Colonic mucosa (tissue), 4 donors: Measurements from ENCODE around the gene CD55. TPM values are rescaled to one million over a fixed set of nuclear protein-coding genes. Genes with fewer than 3 reads are reported as not detected.

Source experiments
- DNase-seq: peaks from one replicate; pipeline ENCODE4 v3.0.0-alpha.2; 2020
- H3K27ac ChIP-seq: fragments of 200-600 bp; one replicate; pipeline ENCODE4 v1.8.0; 2021
- H3K27me3 ChIP-seq: fragments of 200-600 bp; one replicate; pipeline ENCODE4 v1.8.0; 2021
- H3K36me3 ChIP-seq: fragments of 200-600 bp; one replicate; pipeline ENCODE4 v1.8.0; 2021
- H3K4me1 ChIP-seq: fragments of 200-600 bp; one replicate; pipeline ENCODE4 v1.8.0; 2021; ENCODE audit warnings: mild to moderate bottlenecking
- H3K4me3 ChIP-seq: fragments of 200-600 bp; one replicate; pipeline ENCODE4 v1.8.0; 2021
- H3K9ac ChIP-seq, 2 donors: one replicate each; pipeline ENCODE4 v1.7.0; 2013; ENCODE audit warnings: control low read depth in 2 of 2, low read depth in 2 of 2, low read length in 2 of 2
- H3K9me3 ChIP-seq: fragments of 200-600 bp; one replicate; pipeline ENCODE4 v1.8.0; 2021
- intact Hi-C: fragments of 100-400 bp; cut with DNase I; formaldehyde crosslinking; loops from one replicate; pipeline ENCODE4 v1.14.1; 2022
- total RNA-seq, 2 donors: library from RNA; stranded (reverse); fragmentation: NEBNext Ultra II Directional in 1 of 2; extraction: Animal tissue kit (Norgen Biotek cat#: 25700) in 1 of 2; gene quantifications; one replicate each; pipeline ENCODE4 v1.2.1, GENCODE V29; 2021
- TF ChIP-seq, protein P1 (sequence below): fragments of 200-600 bp; IDR thresholded peaks from one replicate; pipeline ENCODE4 v1.8.0; 2022; ENCODE audit warnings: antibody characterized with exemption, mild to moderate bottlenecking
- donor health status: healthy.
- donor health status: DM: no; HTN: no; CAD: no.
- donor health status: DM: no; HTN: no; CAD: no.

Gene CD55
- total RNA-seq, 2 donors from 2014 or later: 49.4 to 70.7 TPM

- no peak overlapping the region for H3K27ac ChIP-seq
- peaks cover 3% of the 10 kb centered on the region for H3K4me1 ChIP-seq
- no peaks in the 10 kb centered on the region for H3K9me3 ChIP-seq
- DNase-seq: no peak
- no peaks in the 10 kb centered on the region for H3K36me3 ChIP-seq
- TF ChIP-seq, protein P1, sequence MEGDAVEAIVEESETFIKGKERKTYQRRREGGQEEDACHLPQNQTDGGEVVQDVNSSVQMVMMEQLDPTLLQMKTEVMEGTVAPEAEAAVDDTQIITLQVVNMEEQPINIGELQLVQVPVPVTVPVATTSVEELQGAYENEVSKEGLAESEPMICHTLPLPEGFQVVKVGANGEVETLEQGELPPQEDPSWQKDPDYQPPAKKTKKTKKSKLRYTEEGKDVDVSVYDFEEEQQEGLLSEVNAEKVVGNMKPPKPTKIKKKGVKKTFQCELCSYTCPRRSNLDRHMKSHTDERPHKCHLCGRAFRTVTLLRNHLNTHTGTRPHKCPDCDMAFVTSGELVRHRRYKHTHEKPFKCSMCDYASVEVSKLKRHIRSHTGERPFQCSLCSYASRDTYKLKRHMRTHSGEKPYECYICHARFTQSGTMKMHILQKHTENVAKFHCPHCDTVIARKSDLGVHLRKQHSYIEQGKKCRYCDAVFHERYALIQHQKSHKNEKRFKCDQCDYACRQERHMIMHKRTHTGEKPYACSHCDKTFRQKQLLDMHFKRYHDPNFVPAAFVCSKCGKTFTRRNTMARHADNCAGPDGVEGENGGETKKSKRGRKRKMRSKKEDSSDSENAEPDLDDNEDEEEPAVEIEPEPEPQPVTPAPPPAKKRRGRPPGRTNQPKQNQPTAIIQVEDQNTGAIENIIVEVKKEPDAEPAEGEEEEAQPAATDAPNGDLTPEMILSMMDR: no peak
- no peak overlapping the region for H3K4me3 ChIP-seq
- intact Hi-C loops: no loop called here
- no peaks in the 10 kb centered on the region for H3K27me3 ChIP-seq
- no peak overlapping the region for H3K9ac ChIP-seq
Observed at GRCh38 chr1:207286786-207287468, 34.6 kb upstream of the CD55 start.

DNA sequence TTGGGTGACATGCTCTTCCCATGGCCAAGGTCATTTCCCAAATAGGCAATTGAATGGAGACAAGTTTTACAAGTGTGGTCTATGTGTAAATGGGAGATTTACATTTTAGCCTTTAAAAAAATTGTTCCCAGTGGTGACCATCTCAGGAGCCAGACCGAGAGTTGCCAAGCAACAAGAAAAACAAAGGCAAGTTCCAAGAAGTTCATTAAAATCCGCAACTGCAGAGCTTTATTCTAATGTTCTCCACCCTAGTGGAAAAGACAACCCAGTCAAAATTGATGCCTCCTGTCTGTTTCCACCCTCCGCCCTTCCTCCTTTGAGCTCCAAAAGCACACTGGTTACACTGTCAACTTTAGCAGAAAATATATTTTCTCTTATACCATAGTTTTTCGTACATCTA lies 33.2 kb upstream of the CD55 start:
- Histone ChIP-seq H3K9me3 (no peaks in the 10 kb centered on the region), H3K9ac (no peak overlapping the region), H3K4me1 (peaks cover 3% of the 10 kb centered on the region), H3K36me3 (no peaks in the 10 kb centered on the region), H3K4me3 (no peak overlapping the region), H3K27ac (no peak overlapping the region), H3K27me3 (no peaks in the 10 kb centered on the region)
- intact Hi-C loops: no loop called here
- DNase-seq: no peak
- TF ChIP-seq, protein P1: no peak

GRCh38 chr1:207289756-207290155 lies 31.7 kb upstream of the CD55 start:
- Histone ChIP-seq H3K27ac (no peak overlapping the region), H3K4me3 (no peak overlapping the region), H3K9ac (no peak overlapping the region), H3K27me3 (no peaks in the 10 kb centered on the region), H3K9me3 (no peaks in the 10 kb centered on the region), H3K4me1 (no peaks in the 10 kb centered on the region), H3K36me3 (no peaks in the 10 kb centered on the region)
- DNase-seq: no peak
- intact Hi-C loops: no loop called here
- TF ChIP-seq, protein P1: no peak

- H3K4me1 ChIP-seq: no peaks in the 10 kb centered on the region
- H3K4me3 ChIP-seq: no peak overlapping the region
- H3K36me3 ChIP-seq: no peaks in the 10 kb centered on the region
- intact Hi-C loops: no loop called here
- H3K27me3 ChIP-seq: no peaks in the 10 kb centered on the region
- TF ChIP-seq, protein P1: no peak
- H3K27ac ChIP-seq: no peak overlapping the region
- H3K9ac ChIP-seq: no peak overlapping the region
- DNase-seq: no peak
- H3K9me3 ChIP-seq: no peaks in the 10 kb centered on the region
Observed at GRCh38 chr1:207291723-207292122, 29.8 kb upstream of the CD55 start.

- no peak overlapping the region for H3K27ac ChIP-seq
- H3K9ac ChIP-seq: no peak overlapping the region
Observed at GRCh38 chr1:207298186-207298585, 23.3 kb upstream of the CD55 start.

More at GRCh38 chr1:207298186-207298585, 23.3 kb upstream of the CD55 start:
- Histone ChIP-seq H3K4me3 (no peak overlapping the region), H3K4me1 (no peaks in the 10 kb centered on the region), H3K36me3 (no peaks in the 10 kb centered on the region), H3K9me3 (no peaks in the 10 kb centered on the region), H3K27me3 (no peaks in the 10 kb centered on the region)
- intact Hi-C loops: no loop called here
- no peak for DNase-seq
- TF ChIP-seq, protein P1: no peak
